ENCODE measurements around the gene CRBN.

Gene CRBN

GRCh38 chr3:3109407-3110298, 69.8 kb downstream of the CRBN start:
- no peak for DNase-seq

GRCh38 chr3:3107858-3108257, 71.6 kb downstream of the CRBN start:
- no peak for DNase-seq

GRCh38 chr3:3107181-3107580, 72.3 kb downstream of the CRBN start:
- DNase-seq: no peak

- no peak for DNase-seq
Observed at GRCh38 chr3:3105815-3106214, 73.7 kb downstream of the CRBN start.

- DNase-seq: no peak
Observed at GRCh38 chr3:3105246-3105645, 74.2 kb downstream of the CRBN start.

GRCh38 chr3:3102751-3103150, 76.7 kb downstream of the CRBN start:
- no peak for DNase-seq

- no peak for DNase-seq
Observed at GRCh38 chr3:3101660-3102458, 77.6 kb downstream of the CRBN start.
